Chondrocyte (in vitro differentiated cells): ENCODE results near the gene NECTIN3. TPM values are rescaled to one million over a fixed set of nuclear protein-coding genes. Genes with fewer than 3 reads are reported as not detected.

Source experiments
- DNase-seq: peaks from one replicate; pipeline ENCODE4 v3.0.0; 2021; ENCODE audit warnings: mixed read lengths, low spot score
- H3K27ac Mint-ChIP-seq: one replicate; pipeline ENCODE4 v1.8.0; 2021; ENCODE audit warnings: mild to moderate bottlenecking, moderate library complexity, mixed read lengths; ENCODE audit not compliant: unreplicated experiment
- H3K27me3 Mint-ChIP-seq: 2 replicates; pipeline ENCODE4 v1.8.0; 2021; ENCODE audit warnings: low read depth, mixed read lengths
- H3K36me3 Mint-ChIP-seq: 2 replicates; pipeline ENCODE4 v1.8.0; 2021; ENCODE audit warnings: low read depth, mixed read lengths
- H3K4me1 Mint-ChIP-seq: 2 replicates; pipeline ENCODE4 v1.8.0; 2021; ENCODE audit warnings: low read depth, mild to moderate bottlenecking, mixed read lengths
- H3K4me3 Mint-ChIP-seq: one replicate; pipeline ENCODE4 v1.8.0; 2021; ENCODE audit warnings: mild to moderate bottlenecking, moderate library complexity, mixed read lengths; ENCODE audit not compliant: unreplicated experiment
- H3K9me3 Mint-ChIP-seq: 2 replicates; pipeline ENCODE4 v1.8.0; 2021; ENCODE audit warnings: low read depth, mixed read lengths
- total RNA-seq: library from RNA; stranded (reverse); gene quantifications from 3 replicates; pipeline ENCODE4 v1.2.1, GENCODE V29; 2021
- TF ChIP-seq, protein P1 (sequence below): fragments of 200-600 bp; sonication (generic); IDR thresholded peaks from 2 replicates; pipeline ENCODE4 v1.5.0; 2021; ENCODE audit warnings: antibody characterized with exemption, mild to moderate bottlenecking, moderate library complexity

The NECTIN3 gene
- total RNA-seq, 1 donor from 2014 or later = 32.0 TPM

DNA sequence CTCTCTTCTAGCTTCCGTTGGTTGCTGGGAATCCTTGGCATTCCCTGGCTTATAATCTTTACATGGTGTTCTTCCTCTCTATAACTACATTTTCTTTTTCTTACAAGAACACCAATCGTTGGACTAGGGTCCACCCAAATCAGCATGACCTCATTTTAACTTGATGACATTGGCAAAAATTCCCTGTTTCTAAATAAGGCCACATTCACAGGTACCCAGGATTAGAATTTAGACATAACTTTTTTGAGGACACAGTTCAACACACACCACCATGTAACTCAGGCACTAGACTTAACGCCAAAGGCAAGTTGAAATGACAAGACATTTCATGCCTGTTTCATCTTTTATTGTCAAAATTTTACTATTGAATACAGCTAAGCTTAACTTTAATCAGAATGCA, 93.0 kb downstream of the NECTIN3 start:
- TF ChIP-seq, protein P1, sequence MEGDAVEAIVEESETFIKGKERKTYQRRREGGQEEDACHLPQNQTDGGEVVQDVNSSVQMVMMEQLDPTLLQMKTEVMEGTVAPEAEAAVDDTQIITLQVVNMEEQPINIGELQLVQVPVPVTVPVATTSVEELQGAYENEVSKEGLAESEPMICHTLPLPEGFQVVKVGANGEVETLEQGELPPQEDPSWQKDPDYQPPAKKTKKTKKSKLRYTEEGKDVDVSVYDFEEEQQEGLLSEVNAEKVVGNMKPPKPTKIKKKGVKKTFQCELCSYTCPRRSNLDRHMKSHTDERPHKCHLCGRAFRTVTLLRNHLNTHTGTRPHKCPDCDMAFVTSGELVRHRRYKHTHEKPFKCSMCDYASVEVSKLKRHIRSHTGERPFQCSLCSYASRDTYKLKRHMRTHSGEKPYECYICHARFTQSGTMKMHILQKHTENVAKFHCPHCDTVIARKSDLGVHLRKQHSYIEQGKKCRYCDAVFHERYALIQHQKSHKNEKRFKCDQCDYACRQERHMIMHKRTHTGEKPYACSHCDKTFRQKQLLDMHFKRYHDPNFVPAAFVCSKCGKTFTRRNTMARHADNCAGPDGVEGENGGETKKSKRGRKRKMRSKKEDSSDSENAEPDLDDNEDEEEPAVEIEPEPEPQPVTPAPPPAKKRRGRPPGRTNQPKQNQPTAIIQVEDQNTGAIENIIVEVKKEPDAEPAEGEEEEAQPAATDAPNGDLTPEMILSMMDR = no peak

DNA sequence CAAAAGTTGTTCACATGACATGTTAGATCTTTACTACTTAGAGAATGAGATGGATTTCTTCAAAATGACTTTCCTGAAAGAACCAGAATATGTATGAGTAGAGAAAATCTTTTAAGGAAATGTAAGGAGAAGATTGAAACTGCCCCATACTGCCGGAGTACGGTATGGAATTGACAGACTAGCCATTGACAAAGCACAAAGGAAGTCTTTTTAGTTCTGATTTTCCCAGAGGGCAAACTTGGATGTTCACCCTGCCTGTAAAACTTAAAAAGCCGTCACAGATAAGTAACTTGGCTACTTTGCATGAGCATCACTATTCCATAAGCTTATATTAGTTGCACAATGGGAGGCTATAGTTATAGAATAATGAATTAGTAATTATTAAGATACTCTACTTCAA, 93.8 kb downstream of the NECTIN3 start:
- Mint-ChIP-seq H3K4me3 (no peak overlapping the region), H3K27ac (no peak overlapping the region), H3K4me1 (no peaks in the 10 kb centered on the region), H3K9me3 (no peaks in the 10 kb centered on the region), H3K27me3 (no peaks in the 10 kb centered on the region), H3K36me3 (peaks cover 8% of the 10 kb centered on the region)
- TF ChIP-seq, protein P1 = no peak
- no peak for DNase-seq

More for the DNA sequence above, 93.0 kb downstream of the NECTIN3 start:
- no peak overlapping the region for H3K4me3 Mint-ChIP-seq
- no peak overlapping the region for H3K27ac Mint-ChIP-seq
- H3K27me3 Mint-ChIP-seq = no peaks in the 10 kb centered on the region
- peaks cover 10% of the 10 kb centered on the region for H3K36me3 Mint-ChIP-seq
- no peak for DNase-seq
- H3K4me1 Mint-ChIP-seq = peaks cover 5% of the 10 kb centered on the region
- no peaks in the 10 kb centered on the region for H3K9me3 Mint-ChIP-seq

GRCh38 chr3:111173328-111173900, 101.8 kb downstream of the NECTIN3 start:
- DNase-seq = no peak
- no peak overlapping the region for H3K27ac Mint-ChIP-seq
- H3K4me3 Mint-ChIP-seq = no peak overlapping the region

GRCh38 chr3:111173906-111174305, 102.3 kb downstream of the NECTIN3 start:
- Mint-ChIP-seq H3K4me3 (no peak overlapping the region), H3K36me3 (peaks cover 21% of the 10 kb centered on the region), H3K4me1 (peaks cover 4% of the 10 kb centered on the region), H3K27me3 (no peaks in the 10 kb centered on the region), H3K27ac (no peak overlapping the region), H3K9me3 (no peaks in the 10 kb centered on the region)
- TF ChIP-seq, protein P1 = no peak
- DNase-seq = no peak

More at GRCh38 chr3:111173328-111173900, 101.8 kb downstream of the NECTIN3 start:
- Mint-ChIP-seq H3K4me1 (peaks cover 4% of the 10 kb centered on the region), H3K27me3 (no peaks in the 10 kb centered on the region), H3K36me3 (peaks cover 21% of the 10 kb centered on the region), H3K9me3 (no peaks in the 10 kb centered on the region)
- TF ChIP-seq, protein P1 = no peak

DNA sequence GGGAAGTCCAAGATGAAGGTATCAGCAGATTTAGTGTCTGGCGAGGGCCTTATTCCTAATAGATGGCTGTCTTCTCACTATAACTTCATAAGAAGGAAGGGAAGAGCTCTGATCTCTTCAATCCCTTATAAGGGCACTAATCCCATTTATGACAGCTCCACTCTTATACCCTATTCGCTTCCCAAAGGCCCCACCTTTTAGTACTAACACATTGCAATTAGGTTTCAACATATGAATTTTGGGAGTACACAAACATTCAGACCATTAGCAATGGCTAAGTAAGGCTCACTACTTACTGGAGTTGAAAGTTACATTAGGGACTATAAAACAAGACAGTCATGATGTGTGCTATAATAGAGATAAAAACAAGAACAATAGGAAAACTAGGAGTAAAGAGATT, 118.9 kb downstream of the NECTIN3 start:
- no peaks in the 10 kb centered on the region for H3K4me1 Mint-ChIP-seq
- TF ChIP-seq, protein P1 = no peak
- no peaks in the 10 kb centered on the region for H3K9me3 Mint-ChIP-seq
- peaks cover 18% of the 10 kb centered on the region for H3K36me3 Mint-ChIP-seq
- H3K4me3 Mint-ChIP-seq = no peak overlapping the region
- no peak for DNase-seq
- no peak overlapping the region for H3K27ac Mint-ChIP-seq
- no peaks in the 10 kb centered on the region for H3K27me3 Mint-ChIP-seq
